OCI-LY1 (cell line): Measurements from ENCODE around the gene MKKS.

Experiments used
- EZH2 ChIP-seq: fragments of 200-600 bp; sonication (generic), shearing (Covaris generic); IDR thresholded peaks from 2 replicates; pipeline ENCODE4 v1.8.0; 2017; ENCODE audit warnings: borderline replicate concordance, mixed run types, mild to moderate bottlenecking, antibody characterized with exemption, low read length, moderate library complexity, mixed read lengths
- TF ChIP-seq, protein P1 (sequence below): fragments of 200-600 bp; sonication (generic), shearing (Covaris generic); IDR thresholded peaks from 2 replicates; pipeline ENCODE4 v1.5.1; 2017; ENCODE audit warnings: mild to moderate bottlenecking, antibody characterized with exemption, low read length, moderate library complexity, mixed read lengths

DNA sequence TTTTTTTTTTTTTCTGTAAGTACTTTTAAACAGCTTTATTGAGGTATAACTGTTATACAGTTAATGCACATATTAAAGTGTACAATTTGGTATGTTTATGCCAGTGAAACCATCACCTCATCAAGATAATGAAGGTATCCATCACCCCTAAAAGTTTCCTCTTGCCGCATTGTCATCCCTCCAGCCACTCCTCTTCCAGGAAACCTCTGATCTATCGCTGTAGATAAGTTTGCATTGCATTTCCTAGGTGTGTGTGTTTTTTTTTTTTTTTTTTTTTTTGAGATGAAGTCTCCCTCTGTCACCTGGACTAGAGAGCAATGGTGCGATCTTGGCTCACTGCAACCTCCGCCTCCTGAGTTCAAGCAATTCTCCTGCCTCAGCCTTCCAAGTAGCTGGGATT, 4.2 kb upstream of the MKKS start:
- TF ChIP-seq EZH2 = no peak
- TF ChIP-seq, protein P1, sequence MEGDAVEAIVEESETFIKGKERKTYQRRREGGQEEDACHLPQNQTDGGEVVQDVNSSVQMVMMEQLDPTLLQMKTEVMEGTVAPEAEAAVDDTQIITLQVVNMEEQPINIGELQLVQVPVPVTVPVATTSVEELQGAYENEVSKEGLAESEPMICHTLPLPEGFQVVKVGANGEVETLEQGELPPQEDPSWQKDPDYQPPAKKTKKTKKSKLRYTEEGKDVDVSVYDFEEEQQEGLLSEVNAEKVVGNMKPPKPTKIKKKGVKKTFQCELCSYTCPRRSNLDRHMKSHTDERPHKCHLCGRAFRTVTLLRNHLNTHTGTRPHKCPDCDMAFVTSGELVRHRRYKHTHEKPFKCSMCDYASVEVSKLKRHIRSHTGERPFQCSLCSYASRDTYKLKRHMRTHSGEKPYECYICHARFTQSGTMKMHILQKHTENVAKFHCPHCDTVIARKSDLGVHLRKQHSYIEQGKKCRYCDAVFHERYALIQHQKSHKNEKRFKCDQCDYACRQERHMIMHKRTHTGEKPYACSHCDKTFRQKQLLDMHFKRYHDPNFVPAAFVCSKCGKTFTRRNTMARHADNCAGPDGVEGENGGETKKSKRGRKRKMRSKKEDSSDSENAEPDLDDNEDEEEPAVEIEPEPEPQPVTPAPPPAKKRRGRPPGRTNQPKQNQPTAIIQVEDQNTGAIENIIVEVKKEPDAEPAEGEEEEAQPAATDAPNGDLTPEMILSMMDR = no peak
